ENCODE results near the gene TSPAN16.

DNA sequence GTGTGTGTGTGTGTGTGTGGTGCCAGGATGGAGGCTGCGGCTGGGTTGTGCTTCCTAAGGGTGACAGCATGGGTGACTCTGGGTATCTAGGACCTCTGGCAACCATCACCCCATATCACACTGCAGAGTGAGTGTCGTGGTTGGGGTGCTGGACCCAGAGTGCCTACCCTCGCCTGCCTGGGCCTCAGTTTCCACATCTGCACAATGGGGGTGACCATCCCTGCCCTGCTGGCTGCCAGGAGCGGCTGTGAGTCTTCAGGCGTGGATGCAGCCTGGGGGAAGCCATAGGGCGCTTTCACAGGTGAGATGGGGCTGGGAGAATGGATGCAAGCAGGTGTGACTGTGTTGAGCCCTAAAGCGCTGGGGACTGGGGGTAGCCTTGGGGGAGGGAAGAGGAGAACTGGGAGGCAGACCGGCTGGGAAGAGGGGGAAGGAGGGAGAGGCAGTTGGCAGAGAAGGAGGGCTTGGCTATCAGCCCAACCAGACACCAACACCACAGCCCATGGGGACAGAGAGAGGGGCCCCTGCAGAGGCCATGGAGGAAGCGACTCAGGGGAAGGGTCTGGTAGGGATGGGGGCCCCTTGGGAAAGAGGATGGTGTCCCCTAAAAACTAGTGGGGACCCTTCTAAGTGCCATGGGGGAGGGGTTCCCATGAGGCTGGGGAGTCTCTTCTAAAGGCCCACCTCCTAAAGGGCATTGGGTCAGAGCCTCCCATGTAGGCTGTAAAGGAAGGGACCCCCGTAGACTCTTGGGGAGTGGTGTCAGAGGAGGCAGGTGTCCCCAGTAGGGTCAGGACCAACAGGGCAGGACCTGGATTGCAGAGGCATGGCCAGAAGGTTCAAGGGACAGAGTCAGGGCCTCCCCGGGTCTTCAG, 61.0 kb downstream of the TSPAN16 start:
- TF ChIP-seq, protein P1, sequence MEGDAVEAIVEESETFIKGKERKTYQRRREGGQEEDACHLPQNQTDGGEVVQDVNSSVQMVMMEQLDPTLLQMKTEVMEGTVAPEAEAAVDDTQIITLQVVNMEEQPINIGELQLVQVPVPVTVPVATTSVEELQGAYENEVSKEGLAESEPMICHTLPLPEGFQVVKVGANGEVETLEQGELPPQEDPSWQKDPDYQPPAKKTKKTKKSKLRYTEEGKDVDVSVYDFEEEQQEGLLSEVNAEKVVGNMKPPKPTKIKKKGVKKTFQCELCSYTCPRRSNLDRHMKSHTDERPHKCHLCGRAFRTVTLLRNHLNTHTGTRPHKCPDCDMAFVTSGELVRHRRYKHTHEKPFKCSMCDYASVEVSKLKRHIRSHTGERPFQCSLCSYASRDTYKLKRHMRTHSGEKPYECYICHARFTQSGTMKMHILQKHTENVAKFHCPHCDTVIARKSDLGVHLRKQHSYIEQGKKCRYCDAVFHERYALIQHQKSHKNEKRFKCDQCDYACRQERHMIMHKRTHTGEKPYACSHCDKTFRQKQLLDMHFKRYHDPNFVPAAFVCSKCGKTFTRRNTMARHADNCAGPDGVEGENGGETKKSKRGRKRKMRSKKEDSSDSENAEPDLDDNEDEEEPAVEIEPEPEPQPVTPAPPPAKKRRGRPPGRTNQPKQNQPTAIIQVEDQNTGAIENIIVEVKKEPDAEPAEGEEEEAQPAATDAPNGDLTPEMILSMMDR (IDR thresholded peaks at IDR 0.05; ENCODE audit: borderline replicate concordance, extremely low read depth, low read length, poor library complexity, severe bottlenecking) = no peak
- TF ChIP-seq EZH2 (IDR thresholded peaks at IDR 0.05; ENCODE audit: borderline replicate concordance, low read depth, low read length, severe bottlenecking) = no peak

Data from DND-41 (cell line).